Spleen (tissue), 7 donors: ENCODE results near the gene SLC24A3.

ENCODE experiments used
- POLR2A ChIP-seq, 3 donors: fragments of 450-650 bp; IDR thresholded peaks; one replicate each; pipeline ENCODE4 v1.5.1; 2017; ENCODE audit warnings: antibody characterized with exemption in 3 of 3, mild to moderate bottlenecking in 1 of 3
- TF ChIP-seq, protein P1 (sequence below), 11 experiments: fragments of 200-600 bp in 7 of 11; fragments of 450-650 bp in 4 of 11; sonication (generic) in 4 of 11; IDR thresholded peaks in 8 of 11; conservative IDR thresholded peaks in 3 of 11; 1 replicate in 7 of 11; 2 replicates in 4 of 11; pipeline versions ENCODE4 v1.4.0 to v1.8.0; 2016 to 2021; ENCODE audit warnings: antibody characterized with exemption in 11 of 11, inconsistent platforms in 4 of 11, mild to moderate bottlenecking in 1 of 11
- donor health status: DM: no; HTN: no; CAD: no; lungs with moderate emphysema.
- donor health status: DM: no; HTN: no; CAD: no.
- donor health status: DM: no; HTN: no; CAD: no.

DNA sequence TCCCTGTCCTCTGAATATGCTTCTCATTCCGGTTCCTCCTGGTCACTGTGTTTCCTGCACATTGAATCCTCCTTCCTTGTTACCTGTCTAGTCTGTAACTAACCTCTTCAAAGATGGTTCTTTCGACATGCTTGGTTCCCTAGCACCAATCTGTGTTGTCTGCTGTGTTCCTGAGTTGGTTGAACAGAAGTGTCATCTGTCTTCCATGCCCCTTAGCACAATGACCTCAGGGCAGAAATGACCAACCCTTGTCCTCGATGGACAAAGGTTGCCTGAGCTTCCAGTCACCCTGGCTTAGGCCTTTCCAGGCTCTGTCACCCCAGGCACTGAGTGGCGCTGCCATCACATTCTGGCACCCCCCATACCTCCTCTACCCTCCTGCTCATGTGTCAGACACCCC lies 278.8 kb downstream of the SLC24A3 start:
- TF ChIP-seq, protein P1, sequence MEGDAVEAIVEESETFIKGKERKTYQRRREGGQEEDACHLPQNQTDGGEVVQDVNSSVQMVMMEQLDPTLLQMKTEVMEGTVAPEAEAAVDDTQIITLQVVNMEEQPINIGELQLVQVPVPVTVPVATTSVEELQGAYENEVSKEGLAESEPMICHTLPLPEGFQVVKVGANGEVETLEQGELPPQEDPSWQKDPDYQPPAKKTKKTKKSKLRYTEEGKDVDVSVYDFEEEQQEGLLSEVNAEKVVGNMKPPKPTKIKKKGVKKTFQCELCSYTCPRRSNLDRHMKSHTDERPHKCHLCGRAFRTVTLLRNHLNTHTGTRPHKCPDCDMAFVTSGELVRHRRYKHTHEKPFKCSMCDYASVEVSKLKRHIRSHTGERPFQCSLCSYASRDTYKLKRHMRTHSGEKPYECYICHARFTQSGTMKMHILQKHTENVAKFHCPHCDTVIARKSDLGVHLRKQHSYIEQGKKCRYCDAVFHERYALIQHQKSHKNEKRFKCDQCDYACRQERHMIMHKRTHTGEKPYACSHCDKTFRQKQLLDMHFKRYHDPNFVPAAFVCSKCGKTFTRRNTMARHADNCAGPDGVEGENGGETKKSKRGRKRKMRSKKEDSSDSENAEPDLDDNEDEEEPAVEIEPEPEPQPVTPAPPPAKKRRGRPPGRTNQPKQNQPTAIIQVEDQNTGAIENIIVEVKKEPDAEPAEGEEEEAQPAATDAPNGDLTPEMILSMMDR (IDR thresholded peaks at IDR 0.05 in 8 of 11, conservative IDR thresholded peaks at IDR 0.05 in 3 of 11): no peak
- TF ChIP-seq POLR2A (IDR thresholded peaks at IDR 0.05): no peak
